A673 (cell line): ENCODE measurements around the gene CFAP126.

Experiments used
- CTCF ChIP-seq: fragments of 300-800, 200-600 bp; sonication (generic); conservative IDR thresholded peaks from 2 replicates; pipeline ENCODE4 v1.5.1; 2017; ENCODE audit warnings: low read depth, mild to moderate bottlenecking, antibody characterized with exemption, low read length, moderate library complexity, mixed read lengths
- EZH2 ChIP-seq: fragments of 200-600 bp; sonication (generic); IDR thresholded peaks from 2 replicates; pipeline ENCODE4 v1.6.1; 2017; ENCODE audit warnings: borderline replicate concordance, low read depth, mild to moderate bottlenecking, mixed read lengths, antibody characterized with exemption, low read length; ENCODE audit not compliant: poor library complexity, severe bottlenecking

- no peak for TF ChIP-seq CTCF
- TF ChIP-seq EZH2 = no peak
Observed at GRCh38 chr1:161359291-161359690, 8.4 kb downstream of the CFAP126 start.
